HT1080 (cell line): Measurements from ENCODE around the gene RTEL1. TPM values are rescaled to one million over a fixed set of nuclear protein-coding genes. Genes with fewer than 3 reads are reported as not detected.

Source experiments
- DNase-seq: peaks from one replicate; pipeline ENCODE4 v3.0.0-alpha.2; 2015; ENCODE audit warnings: low read depth
- total RNA-seq: library from RNA; depleted of rRNA; stranded (reverse); fragments of >200 nt; shearing (Covaris generic); gene quantifications from 2 replicates; pipeline ENCODE4 v1.2.3, GENCODE V29; 2014

The RTEL1 gene
- total RNA-seq, 1 experiment from 2014 or later, result 19.3 TPM

DNA sequence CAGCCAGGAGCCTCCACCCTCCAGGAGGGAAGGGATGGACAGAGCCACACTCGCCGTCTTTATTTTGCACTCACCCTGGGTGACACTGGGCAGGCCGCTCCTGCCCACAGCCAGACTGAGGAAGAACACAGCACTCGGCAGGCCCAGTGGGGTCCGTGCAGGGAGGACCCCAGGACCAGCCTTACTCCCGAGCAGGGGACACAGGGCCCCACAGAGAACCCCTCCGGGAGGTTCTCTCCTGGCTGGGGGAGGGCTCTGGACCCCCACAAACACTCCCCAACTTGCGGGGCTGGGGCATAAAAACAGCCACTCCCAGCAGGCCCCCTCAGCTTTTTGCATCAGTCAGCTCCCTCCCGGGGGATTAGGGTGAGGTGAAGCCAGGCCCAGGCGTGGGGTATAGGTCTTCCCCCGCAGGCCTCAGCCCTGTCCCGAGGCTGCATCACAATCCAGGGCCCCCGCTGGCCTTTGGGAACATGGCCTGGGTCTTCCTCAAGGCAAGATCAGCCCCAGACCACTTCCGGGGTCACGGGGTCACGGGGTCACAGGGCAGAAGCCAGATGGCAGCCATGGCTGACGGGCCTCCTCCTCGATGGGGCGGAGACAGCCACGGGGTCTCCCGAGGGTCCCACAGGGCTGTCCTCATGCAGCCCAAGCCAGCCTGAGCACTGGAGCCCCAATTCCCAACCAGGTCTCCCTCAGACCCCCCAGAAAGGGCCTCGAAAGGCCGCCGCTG, 41.5 kb downstream of the RTEL1 start:
- DNase-seq, result no peak

DNA sequence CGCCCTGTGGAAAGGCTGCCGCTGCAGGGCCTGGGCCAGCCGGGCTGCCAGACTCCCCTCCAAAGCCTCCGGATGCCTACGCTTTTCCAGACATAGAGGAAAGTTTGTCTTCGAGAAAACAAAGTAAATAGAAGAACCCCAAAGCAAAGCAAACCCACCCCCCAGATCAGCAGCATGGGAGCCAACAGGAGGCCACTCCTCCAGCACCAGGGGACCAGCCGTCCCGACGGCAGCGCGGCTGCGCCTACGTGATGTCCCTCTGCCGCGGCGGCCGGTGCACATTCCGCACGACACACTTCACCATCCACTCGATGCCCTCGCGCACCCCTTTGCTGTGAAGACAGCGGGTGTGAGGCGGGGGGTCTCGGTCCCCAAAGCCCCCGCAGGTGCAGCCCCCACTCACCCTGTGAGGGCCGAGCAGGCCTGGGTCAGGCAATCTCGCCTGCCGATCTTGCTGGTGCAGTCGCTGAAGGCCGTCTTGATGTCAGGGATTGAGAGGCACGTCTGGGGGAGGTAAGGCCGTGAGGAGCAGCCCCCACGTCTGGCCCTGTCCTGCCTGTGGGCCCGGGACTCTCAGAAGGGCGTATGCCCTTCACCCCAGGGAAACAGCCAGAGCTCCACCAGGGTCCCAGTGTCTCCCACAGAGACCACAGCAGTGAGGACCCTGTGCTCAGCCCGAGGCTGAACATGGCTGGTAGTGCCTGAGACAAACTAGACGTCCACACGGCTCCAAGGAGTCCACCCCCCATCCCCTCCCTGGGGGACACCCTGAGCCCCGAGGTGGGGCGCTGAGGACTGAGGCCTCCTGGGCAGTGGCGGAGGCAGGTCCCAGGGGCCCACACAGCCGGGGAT, 42.3 kb downstream of the RTEL1 start:
- DNase-seq, result no peak

DNA sequence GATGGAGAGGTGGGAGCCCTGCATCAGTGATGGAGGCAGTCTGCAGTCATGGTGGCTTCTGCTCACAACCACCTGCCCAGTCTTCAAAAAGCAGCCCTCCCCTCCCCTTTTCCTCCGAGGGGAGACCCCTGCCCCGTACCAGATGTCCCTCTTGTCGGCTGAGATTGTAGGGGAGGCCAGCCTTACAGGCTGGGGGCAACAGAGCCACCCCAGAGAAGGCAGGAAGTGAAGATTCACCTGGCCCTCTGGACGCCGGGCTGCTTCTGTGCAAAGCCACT, 42.9 kb downstream of the RTEL1 start:
- no peak for DNase-seq

DNA sequence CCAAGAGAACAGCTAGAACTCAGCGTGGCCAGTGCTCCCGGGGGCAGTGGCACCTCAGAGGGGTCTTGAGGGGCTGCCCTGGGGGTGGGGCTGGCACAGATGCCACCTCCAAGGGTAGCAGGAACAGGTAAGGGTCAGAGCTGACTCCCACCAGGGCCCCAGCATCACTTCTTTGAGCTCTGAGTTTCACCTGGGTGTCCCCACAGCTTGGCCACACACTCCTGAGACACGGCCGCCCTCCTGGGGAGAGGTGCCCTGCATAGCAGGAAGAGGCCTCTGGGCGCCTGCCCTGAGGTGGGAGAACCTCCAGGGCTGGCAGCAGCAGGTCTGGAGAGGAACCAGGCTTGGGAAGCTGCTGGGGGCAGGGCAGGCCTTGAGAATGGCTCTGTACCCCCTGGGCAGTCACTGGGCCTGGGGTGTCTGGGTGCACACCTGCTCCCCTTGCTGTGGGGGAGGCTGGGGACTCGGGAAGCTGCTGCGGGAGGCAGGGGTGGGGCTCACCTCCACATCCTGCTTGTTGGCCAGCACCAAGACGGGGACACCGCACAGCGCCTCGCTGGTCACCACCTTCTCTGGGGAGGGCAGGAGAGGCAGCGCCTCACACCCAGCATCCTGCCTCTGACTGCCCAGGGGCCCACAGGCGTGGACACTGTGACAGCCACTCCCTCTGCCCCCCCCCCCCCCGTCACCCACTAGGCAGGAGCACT, 43.4 kb downstream of the RTEL1 start:
- DNase-seq, result no peak

DNA sequence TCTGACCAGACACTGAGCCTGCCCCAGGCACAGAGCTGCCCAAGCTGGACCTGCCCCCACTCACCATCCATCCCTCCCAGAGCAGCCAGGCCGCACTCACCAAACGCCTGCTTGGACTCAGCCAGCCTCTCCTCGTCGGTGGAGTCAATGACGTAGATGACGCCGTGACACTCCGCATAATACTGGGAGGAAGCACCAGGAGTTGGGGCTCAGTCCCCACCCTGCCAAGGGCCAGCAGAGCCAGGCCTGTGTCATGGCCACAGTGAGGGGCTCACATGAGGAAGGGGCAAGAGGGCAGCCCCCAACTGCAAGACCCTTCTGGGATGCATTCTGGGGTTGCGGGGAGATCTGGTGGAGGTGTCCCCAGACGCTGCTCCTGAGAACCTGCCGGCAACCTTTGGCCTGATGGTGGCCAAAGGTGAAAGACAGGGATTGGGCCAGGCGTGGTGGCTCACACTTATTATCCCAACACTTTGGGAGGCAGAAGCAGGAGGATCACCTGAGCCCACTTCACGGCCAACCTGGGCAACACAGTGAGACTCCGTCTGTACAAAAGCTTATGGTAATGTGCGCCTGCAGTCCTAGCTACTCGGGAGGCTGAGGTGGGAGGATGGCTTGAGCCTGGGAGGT, 44.0 kb downstream of the RTEL1 start:
- no peak for DNase-seq

DNA sequence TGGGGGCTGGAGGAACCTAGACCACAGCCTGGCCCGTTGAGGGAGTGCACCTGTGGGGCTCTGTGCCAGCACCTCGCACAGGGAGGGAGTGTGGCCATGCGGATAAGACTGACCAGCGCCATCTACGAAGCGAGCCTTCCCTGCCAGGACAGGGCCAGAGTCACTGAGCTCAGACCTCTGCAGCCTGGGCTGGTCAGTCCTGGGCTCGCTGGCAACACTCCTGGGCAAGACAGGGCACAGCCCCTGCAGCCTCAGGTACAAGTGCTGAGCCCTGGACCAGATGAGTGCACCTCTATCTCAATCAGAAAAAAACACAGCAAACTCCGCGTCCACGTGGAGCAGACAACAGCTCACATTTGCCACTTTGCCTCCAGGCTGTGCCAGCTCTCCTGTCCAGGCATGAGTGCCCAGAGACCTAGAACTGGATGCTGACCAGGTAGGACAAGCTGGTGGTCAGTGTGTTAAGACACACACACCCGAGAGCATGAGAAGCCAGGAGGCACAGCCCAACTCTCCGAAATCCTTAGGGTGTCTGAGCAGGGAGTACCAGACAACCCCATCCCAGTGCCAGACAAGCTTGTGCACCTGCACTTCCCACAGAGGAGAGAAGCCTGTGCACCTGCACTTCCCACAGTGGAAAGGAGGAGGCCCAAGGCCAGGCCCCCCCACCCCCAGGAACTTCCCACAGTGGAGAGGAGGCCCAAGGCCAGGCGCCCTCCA, 44.8 kb downstream of the RTEL1 start:
- no peak for DNase-seq

DNA sequence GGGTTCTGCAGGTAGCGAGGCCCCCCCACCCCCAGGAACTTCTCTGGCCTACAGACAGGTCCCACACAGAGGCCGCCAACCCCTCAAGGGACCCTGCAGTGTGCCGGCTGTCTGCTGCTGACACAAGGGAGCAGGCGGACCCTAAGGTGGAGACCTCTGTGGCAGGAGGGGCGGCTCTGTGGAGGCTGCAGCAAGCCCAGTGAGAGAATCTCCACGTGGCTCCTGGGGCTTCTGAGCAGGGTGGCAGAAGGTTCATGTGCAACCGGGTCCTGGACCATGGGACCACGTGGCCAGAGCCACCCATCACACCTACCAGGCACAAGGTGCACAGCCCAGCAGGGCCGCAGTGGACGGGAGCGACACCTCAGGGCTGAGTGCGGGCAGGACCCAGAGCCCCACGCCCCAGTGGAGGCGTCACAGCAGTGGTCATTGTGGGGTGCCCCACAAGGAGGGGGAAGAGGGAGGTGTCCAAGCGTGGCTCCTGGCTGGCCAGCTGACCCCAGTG, 45.4 kb downstream of the RTEL1 start:
- no peak for DNase-seq

DNA sequence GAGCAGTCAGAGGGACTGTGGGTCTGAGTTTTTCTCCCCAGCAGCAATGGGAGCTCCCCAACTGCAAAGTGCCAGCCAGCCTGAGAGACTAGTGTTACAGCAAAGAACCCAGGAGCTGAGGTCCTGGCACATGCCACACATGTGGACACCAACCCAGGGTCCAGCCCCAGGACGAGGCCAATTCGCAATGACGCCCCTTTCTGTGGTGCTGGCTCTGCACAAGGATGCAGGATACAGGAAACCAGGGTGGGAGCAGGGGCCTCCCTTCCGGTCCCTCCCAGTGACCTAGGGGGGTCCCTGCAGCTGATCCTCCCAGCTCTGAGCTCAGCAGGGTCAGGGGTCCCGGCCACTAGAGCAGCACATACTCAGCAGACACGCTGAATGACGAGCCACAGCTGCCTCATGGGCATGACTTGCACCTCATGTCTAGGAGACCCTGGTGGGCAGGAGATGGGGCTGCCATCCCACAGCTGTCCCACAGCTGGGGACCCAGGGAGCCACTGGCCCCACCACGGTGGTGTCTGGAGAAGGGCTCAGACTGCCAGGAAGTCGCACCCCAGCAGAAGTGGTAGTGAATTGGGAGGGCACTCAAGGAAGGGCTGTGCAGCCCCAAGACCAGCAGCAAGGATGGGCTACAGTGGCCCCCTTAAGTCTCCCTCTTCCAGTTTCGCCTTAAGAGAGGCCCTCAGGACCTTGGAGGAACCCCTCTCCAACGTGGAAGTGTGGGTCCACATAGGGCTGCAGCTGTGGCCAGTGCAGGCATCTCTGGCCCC, 46.0 kb downstream of the RTEL1 start:
- no peak for DNase-seq

DNA sequence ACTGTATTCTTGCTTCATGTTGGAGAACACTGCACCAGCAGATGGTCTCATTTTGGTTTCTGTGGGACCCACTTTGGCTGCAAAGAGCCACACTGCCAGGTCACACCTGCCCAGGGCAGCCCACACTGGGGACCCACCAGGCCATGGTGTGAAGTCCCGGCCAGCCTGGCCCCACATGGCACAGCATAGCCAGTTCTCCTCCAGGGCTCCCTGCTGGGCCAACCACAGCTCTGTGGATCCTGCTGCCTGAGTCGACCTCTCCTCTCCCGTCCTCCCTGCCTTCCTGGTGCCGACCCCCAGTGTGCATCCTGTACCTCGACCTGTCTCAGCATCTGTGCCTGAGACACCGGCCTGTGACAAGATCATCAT, 46.6 kb downstream of the RTEL1 start:
- no peak for DNase-seq

DNA sequence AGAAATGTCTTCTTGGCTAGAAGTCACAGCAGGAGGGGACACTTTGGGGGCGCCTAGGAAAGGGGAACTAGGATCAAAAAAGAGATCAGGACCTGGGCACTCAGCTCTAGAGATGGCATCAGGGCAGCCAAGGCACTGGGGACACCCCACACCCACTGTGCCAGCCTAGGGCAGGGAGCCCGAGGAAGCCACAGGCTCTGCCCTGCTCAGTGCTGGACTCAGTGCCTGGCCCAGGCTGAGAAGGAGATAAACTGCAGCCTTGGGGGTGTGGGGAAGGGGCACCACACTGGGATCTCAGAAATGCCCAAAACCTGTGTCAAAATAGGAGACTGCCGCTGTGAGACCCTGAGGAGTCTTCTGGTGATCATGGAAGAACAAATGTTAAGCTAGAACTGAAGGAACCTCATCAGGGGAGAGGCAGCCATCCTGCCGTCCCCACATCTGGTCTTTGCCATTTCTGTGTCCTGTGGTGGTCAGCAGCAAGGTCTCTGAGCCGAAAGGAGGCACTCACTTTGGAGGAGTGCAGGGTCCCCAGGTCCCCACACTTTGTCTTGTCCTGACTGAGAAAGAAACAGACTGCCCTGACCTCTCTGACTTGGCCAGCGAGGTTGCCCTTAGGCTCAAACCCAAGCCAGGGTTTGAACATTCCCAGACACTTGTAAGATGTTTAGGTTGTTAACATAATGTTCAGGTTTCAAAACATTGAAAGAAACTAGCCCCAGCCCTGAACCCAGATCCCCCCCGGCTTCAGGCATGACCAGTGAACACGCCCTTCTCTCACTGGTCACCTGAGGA, 47.3 kb downstream of the RTEL1 start:
- no peak for DNase-seq

DNA sequence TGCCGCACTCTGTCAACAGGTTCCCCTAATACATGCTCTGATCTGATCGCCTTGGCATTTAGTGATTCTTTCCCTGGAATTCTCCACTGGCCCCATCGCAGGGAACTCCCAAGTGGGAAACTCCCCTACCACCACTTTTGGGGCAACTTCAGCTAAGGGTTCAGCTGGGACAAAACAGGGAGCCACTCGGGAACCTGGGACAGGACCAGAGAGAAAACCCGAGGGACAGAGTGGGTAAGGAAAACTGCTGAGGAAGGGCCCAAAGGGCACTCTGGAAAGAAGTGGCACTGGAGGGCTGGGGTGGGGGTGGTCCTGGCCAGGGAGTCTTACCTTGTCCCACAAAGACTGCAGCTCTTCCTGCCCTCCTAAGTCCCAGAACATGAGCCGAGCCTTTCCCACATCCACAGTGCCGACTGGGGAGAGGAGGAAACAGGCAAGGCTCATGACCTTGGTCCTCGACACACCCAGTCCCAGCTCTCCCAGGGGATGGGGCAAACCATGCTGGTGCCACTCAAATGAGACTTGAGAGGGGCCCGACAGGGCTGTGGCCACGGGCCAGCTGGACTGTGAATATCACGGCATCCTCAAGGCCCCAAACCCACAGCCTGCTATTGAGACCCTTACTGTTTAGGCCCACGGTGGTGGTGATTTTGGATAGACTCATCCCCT, 48.0 kb downstream of the RTEL1 start:
- no peak for DNase-seq

DNA sequence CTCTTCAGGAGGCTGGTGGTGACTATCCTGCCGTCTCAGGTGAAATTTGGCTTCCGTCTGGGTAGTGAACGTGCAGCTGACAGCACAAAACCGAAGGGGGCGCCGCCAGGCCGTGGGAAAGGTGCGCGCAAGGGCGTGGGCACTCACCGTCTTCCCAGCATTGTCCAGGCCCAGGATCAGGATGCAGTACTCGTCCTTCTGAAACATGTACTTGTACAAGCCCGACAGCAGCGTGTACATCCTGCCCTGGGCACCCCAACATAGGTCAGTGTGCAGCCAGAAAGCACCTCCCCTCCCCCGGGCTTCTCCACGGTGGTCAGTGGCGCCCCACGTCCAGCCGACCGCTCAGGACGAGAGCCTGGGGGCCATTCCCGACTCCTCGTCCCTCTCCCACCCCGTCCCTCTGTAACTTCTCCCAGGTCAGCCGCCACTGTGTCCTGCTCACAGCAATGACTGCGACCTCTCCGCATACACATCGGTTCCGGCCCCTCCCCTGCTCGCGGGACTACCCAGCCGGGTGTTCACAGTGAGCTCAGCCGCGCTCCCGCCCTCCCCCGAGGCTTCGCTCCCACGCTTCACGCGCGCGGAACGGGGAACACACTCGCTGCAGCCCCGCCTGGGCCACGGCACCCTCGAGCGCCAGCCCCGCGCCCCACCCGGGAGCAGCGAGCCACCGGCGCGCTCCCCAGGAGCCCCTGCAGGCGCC, 48.9 kb downstream of the RTEL1 start:
- peak; percentile 61 for DNase-seq

DNA sequence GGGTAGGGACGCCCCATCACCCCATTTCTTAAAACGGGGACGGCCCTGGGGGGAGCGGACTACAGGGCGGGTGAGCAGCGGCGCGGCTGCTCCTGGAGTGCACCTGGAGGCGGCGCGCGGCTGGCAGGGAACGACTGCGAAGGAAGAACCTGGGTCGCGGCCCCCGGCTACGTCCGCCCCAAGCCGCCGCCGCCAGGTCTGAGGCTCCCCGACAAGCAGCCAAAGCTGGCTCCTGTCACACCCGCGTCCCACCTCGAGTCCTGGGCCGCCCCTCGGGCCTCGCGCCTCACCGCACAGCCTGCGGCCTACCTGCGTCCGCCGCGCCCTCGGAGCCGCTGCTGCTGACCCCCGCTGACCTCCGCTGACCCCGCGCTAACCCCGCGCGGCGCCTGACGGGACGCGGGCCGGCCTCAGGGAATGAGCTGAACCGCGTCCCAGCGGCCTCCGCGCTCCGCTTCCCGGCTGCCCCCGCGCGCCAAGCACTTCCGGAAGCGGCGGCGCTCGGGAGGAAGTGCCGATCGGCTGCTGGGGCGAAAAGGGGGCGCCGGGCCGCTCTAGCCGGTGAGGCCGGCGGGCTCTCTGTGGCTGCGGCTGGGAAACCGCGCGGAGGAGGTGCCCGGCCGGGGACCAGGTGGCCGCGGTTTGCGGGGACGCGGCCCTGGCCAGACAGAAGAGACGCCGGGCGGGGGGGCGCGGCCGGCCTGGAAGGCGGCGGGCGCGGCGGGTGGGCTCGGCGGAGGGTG, 49.6 kb downstream of the RTEL1 start, which contains the start of the genes ARFRP1 and ZGPAT:
Gene ARFRP1 (minus strand): TSS at position 419 of the 743 bp plus-strand sequence. CDS start 885 bp downstream, outside the sequence.
Gene ZGPAT (plus strand): TSS at position 482 of the 743 bp plus-strand sequence. CDS start 542 bp downstream, outside the sequence.
- peak; percentile 76 for DNase-seq

DNA sequence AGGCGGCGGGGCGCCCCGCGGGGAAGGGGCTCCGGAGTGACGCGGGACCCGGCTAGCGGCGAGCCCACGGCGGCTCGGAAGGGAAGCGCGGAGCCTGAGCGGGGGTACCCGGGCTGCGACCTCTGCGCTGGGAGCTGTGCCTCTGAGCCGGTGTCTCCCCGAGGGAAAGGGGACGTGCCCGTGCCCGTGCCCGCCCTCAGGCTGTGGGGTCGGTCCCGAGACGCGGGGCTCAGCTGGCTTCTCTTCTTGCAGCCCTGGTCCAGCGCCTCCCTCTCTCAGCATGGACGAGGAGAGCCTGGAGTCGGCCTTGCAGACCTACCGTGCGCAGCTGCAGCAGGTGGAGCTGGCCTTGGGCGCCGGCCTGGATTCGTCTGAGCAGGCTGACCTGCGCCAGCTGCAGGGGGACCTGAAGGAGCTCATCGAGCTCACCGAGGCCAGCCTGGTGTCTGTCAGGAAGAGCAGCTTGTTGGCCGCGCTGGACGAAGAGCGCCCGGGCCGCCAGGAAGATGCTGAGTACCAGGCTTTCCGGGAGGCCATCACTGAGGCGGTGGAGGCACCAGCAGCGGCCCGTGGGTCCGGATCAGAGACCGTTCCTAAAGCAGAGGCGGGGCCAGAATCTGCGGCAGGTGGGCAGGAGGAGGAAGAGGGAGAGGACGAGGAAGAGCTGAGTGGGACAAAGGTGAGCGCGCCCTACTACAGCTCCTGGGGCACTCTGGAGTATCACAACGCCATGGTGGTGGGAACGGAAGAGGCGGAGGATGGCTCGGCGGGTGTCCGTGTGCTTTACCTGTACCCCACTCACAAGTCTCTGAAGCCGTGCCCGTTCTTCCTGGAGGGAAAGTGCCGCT, 50.4 kb downstream of the RTEL1 start:
- DNase-seq, result no peak

DNA sequence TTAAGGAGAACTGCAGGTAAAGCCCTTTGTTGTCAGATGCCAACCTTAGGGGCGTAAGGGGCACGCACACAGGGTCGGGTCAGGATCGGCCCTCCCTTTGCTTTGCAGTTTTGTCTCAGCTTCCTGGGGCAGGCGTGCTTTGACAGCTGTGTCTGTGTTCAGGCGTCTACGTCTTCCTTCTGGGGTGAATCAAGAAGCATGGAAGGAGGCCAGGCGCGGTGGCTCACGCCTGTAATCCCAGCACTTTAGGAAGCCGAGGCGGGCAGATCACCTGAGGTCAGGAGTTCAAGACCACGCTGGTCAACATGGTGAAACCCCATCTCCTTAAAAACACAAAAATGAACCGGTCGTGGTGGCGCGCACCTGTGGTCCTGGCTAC, 51.0 kb downstream of the RTEL1 start:
- DNase-seq, result no peak

DNA sequence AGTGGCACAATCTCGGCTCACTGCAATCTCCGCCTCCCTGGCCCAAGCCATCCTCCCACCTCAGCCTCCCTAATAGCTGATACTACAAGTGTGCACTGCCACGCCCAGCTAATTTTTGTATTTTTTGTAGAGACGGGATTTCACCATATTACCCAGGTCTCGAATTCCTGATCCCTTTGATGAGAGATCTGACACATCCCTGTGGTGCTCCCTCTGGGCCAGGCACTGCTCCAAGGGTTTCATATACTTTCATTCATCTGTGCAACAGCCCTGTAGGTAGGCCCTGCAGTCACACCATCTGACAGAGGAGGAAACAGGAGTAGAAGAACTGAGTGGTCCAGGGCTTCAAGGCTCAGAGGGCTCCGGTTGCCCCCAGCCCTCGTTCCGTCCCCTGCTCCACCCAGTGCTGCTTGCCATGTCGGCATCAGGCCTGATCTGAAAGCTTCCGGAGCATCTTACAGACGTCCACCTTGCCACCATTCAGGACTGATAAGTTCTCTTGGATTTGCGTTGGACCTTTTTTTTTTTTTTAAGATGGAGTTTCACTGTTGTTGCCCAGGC, 53.1 kb downstream of the RTEL1 start:
- no peak for DNase-seq
